Liver (tissue), 9 donors: Measurements from ENCODE around the gene MAGED1. TPM values are rescaled to one million over a fixed set of nuclear protein-coding genes. Genes with fewer than 3 reads are reported as not detected.

Source experiments
- DNase-seq: peaks from one replicate; pipeline ENCODE4 v3.0.0-alpha.2; 2017; ENCODE audit warnings: low spot score
- H3K27ac ChIP-seq, 2 donors: one replicate each; pipeline ENCODE4 v1.7.0; 2013; ENCODE audit warnings: inconsistent platforms in 2 of 2, low read length in 2 of 2, control low read depth in 1 of 2, low read depth in 1 of 2, mild to moderate bottlenecking in 1 of 2
- H3K27me3 ChIP-seq, 4 donors: one replicate each; pipeline versions ENCODE4 v1.6.1 to v1.7.0; 2013; ENCODE audit warnings: low read length in 3 of 4, inconsistent platforms in 1 of 4, mild to moderate bottlenecking in 1 of 4, moderate library complexity in 1 of 4; ENCODE audit not compliant: control insufficient read depth in 4 of 4, insufficient read depth in 4 of 4
- H3K36me3 ChIP-seq, 4 donors: one replicate each; pipeline versions ENCODE4 v1.6.1 to v1.7.0; 2013; ENCODE audit warnings: low read length in 3 of 4, mild to moderate bottlenecking in 3 of 4, low read depth in 1 of 4, moderate library complexity in 1 of 4; ENCODE audit not compliant: control insufficient read depth in 4 of 4, insufficient read depth in 3 of 4
- H3K4me1 ChIP-seq, 4 donors: one replicate each; pipeline versions ENCODE4 v1.6.1 to v1.7.0; 2013; ENCODE audit warnings: low read length in 3 of 4, mild to moderate bottlenecking in 3 of 4, moderate library complexity in 1 of 4; ENCODE audit not compliant: control insufficient read depth in 4 of 4, insufficient read depth in 4 of 4
- H3K4me3 ChIP-seq, 3 donors: one replicate each; pipeline versions ENCODE4 v1.6.1 to v1.7.0; 2013; ENCODE audit warnings: low read length in 3 of 3, control low read depth in 1 of 3, low read depth in 1 of 3, mild to moderate bottlenecking in 1 of 3
- H3K9ac ChIP-seq, 2 donors: one replicate each; pipeline ENCODE4 v1.7.0; 2013; ENCODE audit warnings: low read length in 2 of 2, mild to moderate bottlenecking in 2 of 2, moderate library complexity in 2 of 2, control low read depth in 1 of 2, low read depth in 1 of 2
- H3K9me3 ChIP-seq, 4 donors: one replicate each; pipeline versions ENCODE4 v1.6.1 to v1.7.0; 2013; ENCODE audit warnings: low read length in 3 of 4; ENCODE audit not compliant: control insufficient read depth in 4 of 4
- ATF3 ChIP-seq: IDR thresholded peaks from 2 replicates; pipeline ENCODE4 v1.6.1; 2016; ENCODE audit warnings: antibody characterized with exemption
- CTCF ChIP-seq: fragments of 150-350 bp; IDR thresholded peaks from 2 replicates; pipeline ENCODE4 v1.5.1; 2017; ENCODE audit warnings: improper control_type of control experiment, low read depth, low read length; ENCODE audit not compliant: missing input control
- EGR1 ChIP-seq, 2 donors: IDR thresholded peaks; 2 replicates each; pipeline ENCODE4 v1.6.1; 2016 to 2018; ENCODE audit warnings: antibody characterized with exemption in 2 of 2, low read depth in 2 of 2
- FOXA1 ChIP-seq: IDR thresholded peaks from 2 replicates; pipeline ENCODE4 v1.6.1; 2016; ENCODE audit warnings: antibody characterized with exemption
- HNF4A ChIP-seq, 2 donors: conservative IDR thresholded peaks; 2 replicates each; pipeline ENCODE4 v1.6.1; 2016; ENCODE audit warnings: antibody characterized with exemption in 2 of 2, mild to moderate bottlenecking in 2 of 2
- HNF4G ChIP-seq: IDR thresholded peaks from 2 replicates; pipeline ENCODE4 v1.6.1; 2016; ENCODE audit warnings: antibody characterized with exemption
- MAX ChIP-seq: IDR thresholded peaks from 2 replicates; pipeline ENCODE4 v1.6.1; 2016; ENCODE audit warnings: antibody characterized with exemption
- REST ChIP-seq: IDR thresholded peaks from 2 replicates; pipeline ENCODE4 v1.6.1; 2016; ENCODE audit warnings: antibody characterized with exemption, mild to moderate bottlenecking
- TAF1 ChIP-seq: conservative IDR thresholded peaks from 2 replicates; pipeline ENCODE4 v1.6.1; 2016; ENCODE audit warnings: antibody characterized with exemption, mild to moderate bottlenecking
- ZBTB33 ChIP-seq: IDR thresholded peaks from 2 replicates; pipeline ENCODE4 v1.6.1; 2016; ENCODE audit warnings: antibody characterized with exemption
- WGBS: extraction: QIAGEN DNeasy Blood & Tissue Kit; methylation state at CpG from one replicate; pipeline ENCODE4 v1.1.7; 2013; 5-methylcytosine and 5-hydroxymethylcytosine counted together
- polyA plus RNA-seq, 2 donors: library from polyadenylated mRNA; stranded (reverse) in 1 of 2; unstranded in 1 of 2; fragments of 200-250 nt in 1 of 2; fragments of >200 nt in 1 of 2; fragmentation: Nextera tagmentation in 1 of 2; extraction: Ambion mirVana in 1 of 2; gene quantifications; one replicate each; pipeline versions ENCODE4 v1.2.1 to v1.2.3, GENCODE V29; 2013 to 2015
- total RNA-seq, 2 donors: library from RNA; depleted of rRNA; stranded (reverse); fragments of >200 nt; gene quantifications; one replicate each; pipeline ENCODE4 v1.2.3, GENCODE V29; 2014
- donor health status: healthy.
- donor health status: healthy.
- donor health status: healthy.
- donor health status: healthy.
- donor health status: healthy.

The MAGED1 gene
- total and polyA plus RNA-seq, 4 donors: 43.3 to 67.3 (median 48.2) TPM

- 96% methylated on average over 1 of the region's 1 CpG for WGBS
- Histone ChIP-seq H3K9ac (no peak overlapping the region), H3K27ac (no peak overlapping the region), H3K4me1 (no peaks in the 10 kb centered on the region), H3K4me3 (no peak overlapping the region), H3K9me3 (no peaks in the 10 kb centered on the region), H3K36me3 (peaks cover 0 to 1% (median 0%) of the 10 kb centered on the region in 4 donors), H3K27me3 (no peaks in the 10 kb centered on the region)
- TF ChIP-seq TAF1 (no peak), HNF4A (conservative IDR thresholded peaks at IDR 0.05) (no peak), CTCF (no peak), MAX (no peak), REST (no peak), EGR1 (IDR thresholded peaks at IDR 0.05; ENCODE audit: low read depth in 2 of 2) (no peak), ZBTB33 (no peak), HNF4G (no peak)
- DNase-seq: no peak
Observed at GRCh38 chrX:51874123-51874522, 19.3 kb upstream of the MAGED1 start.

GRCh38 chrX:51876441-51876840, 17.0 kb upstream of the MAGED1 start:
- no peaks in the 10 kb centered on the region for H3K9me3 ChIP-seq
- no peak overlapping the region for H3K4me3 ChIP-seq
- no peak overlapping the region for H3K27ac ChIP-seq
- H3K4me1 ChIP-seq: no peaks in the 10 kb centered on the region
- H3K36me3 ChIP-seq: peaks cover 0 to 1% (median 0%) of the 10 kb centered on the region in 4 donors
- no peak overlapping the region for H3K9ac ChIP-seq
- DNase-seq: no peak
- WGBS: 95% methylated on average over 1 of the region's 1 CpG
- TF ChIP-seq ATF3 (no peak), TAF1 (no peak), FOXA1 (no peak), EGR1 (IDR thresholded peaks at IDR 0.05; ENCODE audit: low read depth in 2 of 2) (no peak)
- H3K27me3 ChIP-seq: no peaks in the 10 kb centered on the region
